DND-41 (cell line): ENCODE data around the gene TBC1D8.

Source experiments
- EZH2 ChIP-seq: IDR thresholded peaks from 3 replicates; pipeline ENCODE4 v1.6.1; 2012; ENCODE audit warnings: borderline replicate concordance, low read depth, mild to moderate bottlenecking, moderate library complexity, low read length, inconsistent platforms; ENCODE audit not compliant: severe bottlenecking
- TF ChIP-seq, protein P1 (sequence below): IDR thresholded peaks from 2 replicates; pipeline ENCODE4 v1.5.1; 2012; ENCODE audit warnings: borderline replicate concordance, low read length, moderate library complexity, mild to moderate bottlenecking; ENCODE audit not compliant: poor library complexity, severe bottlenecking; ENCODE audit errors: extremely low read depth

GRCh38 chr2:101112772-101113157 lies 38.4 kb downstream of the TBC1D8 start:
- TF ChIP-seq, protein P1, sequence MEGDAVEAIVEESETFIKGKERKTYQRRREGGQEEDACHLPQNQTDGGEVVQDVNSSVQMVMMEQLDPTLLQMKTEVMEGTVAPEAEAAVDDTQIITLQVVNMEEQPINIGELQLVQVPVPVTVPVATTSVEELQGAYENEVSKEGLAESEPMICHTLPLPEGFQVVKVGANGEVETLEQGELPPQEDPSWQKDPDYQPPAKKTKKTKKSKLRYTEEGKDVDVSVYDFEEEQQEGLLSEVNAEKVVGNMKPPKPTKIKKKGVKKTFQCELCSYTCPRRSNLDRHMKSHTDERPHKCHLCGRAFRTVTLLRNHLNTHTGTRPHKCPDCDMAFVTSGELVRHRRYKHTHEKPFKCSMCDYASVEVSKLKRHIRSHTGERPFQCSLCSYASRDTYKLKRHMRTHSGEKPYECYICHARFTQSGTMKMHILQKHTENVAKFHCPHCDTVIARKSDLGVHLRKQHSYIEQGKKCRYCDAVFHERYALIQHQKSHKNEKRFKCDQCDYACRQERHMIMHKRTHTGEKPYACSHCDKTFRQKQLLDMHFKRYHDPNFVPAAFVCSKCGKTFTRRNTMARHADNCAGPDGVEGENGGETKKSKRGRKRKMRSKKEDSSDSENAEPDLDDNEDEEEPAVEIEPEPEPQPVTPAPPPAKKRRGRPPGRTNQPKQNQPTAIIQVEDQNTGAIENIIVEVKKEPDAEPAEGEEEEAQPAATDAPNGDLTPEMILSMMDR, result no peak
- TF ChIP-seq EZH2, result no peak
